AG04449 (cell line): ENCODE data around the gene NTRK2.

Source experiments
- CTCF ChIA-PET: fragments of 350-600 bp; formaldehyde crosslinking; extraction: SDS; loops from one replicate; lab custom pipeline; 2021; ENCODE audit warnings: antibody characterized with exemption; lab: Yijun Ruan, JAX
- POLR2A ChIA-PET: fragments of 400-600, 350-600 bp; formaldehyde crosslinking; extraction: SDS; loops from one replicate; lab custom pipeline; 2020; ENCODE audit warnings: antibody characterized with exemption, inconsistent platforms; lab: Yijun Ruan, JAX
- DNase-seq: peaks from one replicate; pipeline ENCODE4 v3.0.0-alpha.2; 2010; ENCODE audit warnings: low read depth, low spot score
- H3K4me3 ChIP-seq: 2 replicates; pipeline ENCODE4 v1.5.1; 2011; ENCODE audit warnings: low read depth, mild to moderate bottlenecking, control low read depth, low read length
- TF ChIP-seq, protein P1 (sequence below): IDR thresholded peaks from one replicate; pipeline ENCODE4 v1.5.1; 2011; ENCODE audit warnings: mild to moderate bottlenecking, moderate library complexity, low read length, control low read depth, inconsistent platforms; ENCODE audit not compliant: insufficient read depth; ENCODE audit errors: missing control alignments

NTRK2 gene

DNA sequence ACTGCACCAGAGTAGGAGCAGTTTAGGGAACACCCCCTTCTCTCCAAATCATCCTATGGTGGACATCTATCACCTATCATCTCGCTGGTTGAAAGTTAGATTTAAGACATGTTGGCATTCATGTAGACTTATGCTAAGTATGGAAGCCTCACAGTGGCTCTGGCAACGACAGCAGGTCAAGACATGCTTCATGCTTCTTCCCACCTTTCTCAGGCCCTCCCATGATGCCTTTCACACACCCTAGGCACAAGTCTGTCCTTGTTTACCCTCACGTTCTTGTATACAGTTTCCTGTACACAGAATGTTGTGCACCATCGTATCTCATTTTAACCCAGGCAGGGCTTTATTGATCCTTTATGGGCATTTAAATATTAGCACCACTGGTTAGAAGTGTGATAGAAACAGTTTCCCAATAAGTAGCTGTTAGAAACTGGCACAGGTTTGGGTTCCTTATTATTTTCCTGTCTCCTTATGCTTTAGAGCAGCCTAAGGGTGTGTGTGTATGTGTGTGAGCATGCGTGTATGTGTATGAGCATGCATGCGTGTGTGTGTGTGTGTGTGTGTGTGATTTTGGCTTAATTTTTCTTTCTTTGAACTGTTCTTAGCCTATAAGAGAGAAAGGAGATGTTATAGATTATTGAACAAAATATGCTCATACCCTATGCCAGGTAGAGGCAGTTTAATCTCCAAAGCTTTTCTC lies 160.6 kb downstream of the NTRK2 start:
- ChIA-PET POLR2A (no interaction called here), CTCF (no interaction called here)
- TF ChIP-seq, protein P1, sequence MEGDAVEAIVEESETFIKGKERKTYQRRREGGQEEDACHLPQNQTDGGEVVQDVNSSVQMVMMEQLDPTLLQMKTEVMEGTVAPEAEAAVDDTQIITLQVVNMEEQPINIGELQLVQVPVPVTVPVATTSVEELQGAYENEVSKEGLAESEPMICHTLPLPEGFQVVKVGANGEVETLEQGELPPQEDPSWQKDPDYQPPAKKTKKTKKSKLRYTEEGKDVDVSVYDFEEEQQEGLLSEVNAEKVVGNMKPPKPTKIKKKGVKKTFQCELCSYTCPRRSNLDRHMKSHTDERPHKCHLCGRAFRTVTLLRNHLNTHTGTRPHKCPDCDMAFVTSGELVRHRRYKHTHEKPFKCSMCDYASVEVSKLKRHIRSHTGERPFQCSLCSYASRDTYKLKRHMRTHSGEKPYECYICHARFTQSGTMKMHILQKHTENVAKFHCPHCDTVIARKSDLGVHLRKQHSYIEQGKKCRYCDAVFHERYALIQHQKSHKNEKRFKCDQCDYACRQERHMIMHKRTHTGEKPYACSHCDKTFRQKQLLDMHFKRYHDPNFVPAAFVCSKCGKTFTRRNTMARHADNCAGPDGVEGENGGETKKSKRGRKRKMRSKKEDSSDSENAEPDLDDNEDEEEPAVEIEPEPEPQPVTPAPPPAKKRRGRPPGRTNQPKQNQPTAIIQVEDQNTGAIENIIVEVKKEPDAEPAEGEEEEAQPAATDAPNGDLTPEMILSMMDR: no peak
- H3K4me3 ChIP-seq: no peak overlapping the region
- DNase-seq: no peak

DNA sequence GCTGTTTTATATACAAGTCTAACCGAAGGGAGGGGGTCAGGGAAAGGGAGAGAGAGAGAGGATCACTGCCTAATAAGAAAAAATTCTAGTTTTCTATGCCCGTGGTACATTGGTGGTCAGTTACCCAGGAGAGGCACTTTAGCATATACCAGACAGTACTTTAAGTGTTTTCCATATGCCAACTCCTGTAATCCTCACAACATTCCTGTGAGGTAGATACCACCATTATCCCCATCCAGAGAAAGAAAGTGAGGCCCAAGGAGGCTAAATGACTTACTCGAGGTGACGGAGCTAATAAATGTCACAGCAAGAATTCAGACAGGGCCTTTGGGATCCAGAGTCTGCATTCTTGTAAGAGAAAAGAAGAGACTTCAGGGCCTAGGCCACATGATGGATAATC lies 161.8 kb downstream of the NTRK2 start:
- ChIA-PET CTCF (no interaction called here), POLR2A (no interaction called here)
- no peak overlapping the region for H3K4me3 ChIP-seq
- DNase-seq: no peak
- TF ChIP-seq, protein P1: no peak

DNA sequence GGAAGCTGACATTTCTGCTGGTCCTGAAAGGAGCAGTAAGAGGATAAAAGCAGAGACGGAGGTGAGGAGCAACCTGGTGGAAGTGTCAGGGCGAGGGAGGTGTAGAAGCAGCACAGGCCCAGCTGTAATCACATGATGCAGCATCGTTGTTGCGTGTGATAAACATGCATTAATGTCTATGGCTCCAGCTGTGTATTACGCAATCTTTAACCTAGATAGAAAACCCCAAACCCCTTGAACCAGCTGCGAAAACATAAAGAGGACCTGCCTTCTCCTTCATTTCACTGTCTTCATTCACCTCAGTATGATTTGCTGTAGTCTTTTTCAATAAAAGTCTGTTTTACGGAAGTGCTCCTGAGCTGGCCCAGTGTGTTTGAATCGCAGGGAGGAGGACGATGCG lies 162.9 kb downstream of the NTRK2 start:
- TF ChIP-seq, protein P1: no peak
- no peak overlapping the region for H3K4me3 ChIP-seq
- no peak for DNase-seq
- POLR2A ChIA-PET: no interaction called here
- CTCF ChIA-PET: no interaction called here

DNA sequence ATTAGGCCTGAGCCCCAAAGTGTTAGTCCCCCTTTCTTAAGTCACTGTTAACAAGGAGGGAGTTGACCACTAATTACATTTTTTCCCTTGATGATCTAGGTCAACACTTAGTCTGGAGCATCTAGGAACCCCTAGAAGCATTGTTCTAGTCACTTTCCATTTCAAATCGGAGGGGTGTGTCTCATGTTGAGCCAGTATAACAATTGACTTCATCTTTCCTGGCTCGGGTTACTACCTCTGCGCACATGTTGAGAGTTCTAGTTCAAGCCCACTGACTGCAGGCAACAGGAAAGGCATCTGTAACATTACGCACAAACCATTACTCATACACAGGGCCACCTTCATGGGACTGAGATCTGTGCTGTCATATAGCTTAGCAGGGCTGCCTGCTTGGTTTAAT lies 164.9 kb downstream of the NTRK2 start:
- DNase-seq: no peak
- CTCF ChIA-PET: no interaction called here
- TF ChIP-seq, protein P1: no peak
- POLR2A ChIA-PET: no interaction called here
- no peak overlapping the region for H3K4me3 ChIP-seq

DNA sequence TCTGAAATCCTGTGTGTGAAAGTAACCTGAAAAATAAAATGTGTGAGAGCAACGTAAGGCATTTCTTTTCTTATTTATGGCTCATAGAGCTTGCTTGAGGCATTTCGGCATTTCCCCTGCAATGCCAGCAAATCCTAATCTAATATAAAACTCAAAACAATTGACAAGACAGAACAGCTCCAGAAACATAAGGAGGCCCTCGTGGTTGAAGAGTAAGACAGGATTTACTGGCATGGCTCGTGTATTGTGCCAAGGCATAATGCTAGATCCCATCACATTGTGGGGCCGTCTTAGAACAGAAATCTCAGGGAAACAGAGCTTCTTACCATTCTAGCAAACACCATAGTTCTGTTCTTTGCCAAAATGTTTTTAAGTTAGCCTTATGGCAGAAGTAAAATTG lies 166.2 kb downstream of the NTRK2 start:
- TF ChIP-seq, protein P1: no peak
- no peak for DNase-seq
- ChIA-PET POLR2A (no interaction called here), CTCF (no interaction called here)
- no peak overlapping the region for H3K4me3 ChIP-seq

DNA sequence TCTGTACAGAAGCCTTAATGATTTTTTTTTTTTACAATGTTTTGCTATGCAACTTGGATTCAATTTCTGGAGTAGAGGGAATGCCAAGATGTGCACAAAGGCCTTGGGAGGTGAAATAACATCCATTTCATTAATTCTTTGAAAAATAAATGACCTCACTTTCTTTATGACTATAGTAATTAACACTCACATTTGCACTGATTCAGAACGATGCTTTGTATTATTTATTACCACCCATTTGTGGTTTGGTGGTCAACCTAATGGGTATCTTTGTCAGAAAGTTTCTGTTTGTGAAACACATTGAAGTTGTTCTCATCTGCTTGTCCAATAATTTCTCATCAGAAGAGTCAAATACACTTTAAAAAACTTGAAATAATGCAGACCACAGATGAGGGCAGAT lies 169.3 kb downstream of the NTRK2 start:
- TF ChIP-seq, protein P1: no peak
- ChIA-PET POLR2A (no interaction called here), CTCF (interaction anchor here (0.9 kb wide), 1 partner anchor 58 kb away, joined by 3 read pairs; no protein-coding TSS in a partner anchor)
- no peak overlapping the region for H3K4me3 ChIP-seq
- DNase-seq: no peak
